GM12878 (cell line): ENCODE measurements around the gene ZNF425. TPM values are rescaled to one million over a fixed set of nuclear protein-coding genes. Genes with fewer than 3 reads are reported as not detected.

ENCODE experiments used
- ATAC-seq: fragments of 200-7000 bp; cut with Tn5 transposase; 3 replicates; pipeline ENCODE4 v1.9.1; 2020; ENCODE audit warnings: mild to moderate bottlenecking, moderate library complexity
- BruUV-seq: library from RNA; stranded (reverse); fragments of 400-500 nt; replicated peaks from 2 replicates; lab custom pipeline; 2021; lab: Mats Ljungman, UMichigan
- CTCF ChIA-PET: fragments of 300-600 bp; sonication (Branson Sonifier 250); formaldehyde crosslinking; extraction: SDS; loops from one replicate; lab custom pipeline; 2021; ENCODE audit warnings: inconsistent platforms; lab: Yijun Ruan, JAX
- POLR2A ChIA-PET: fragments of 350-600 bp; formaldehyde crosslinking; extraction: SDS; loops from one replicate; lab custom pipeline; 2021; ENCODE audit warnings: inconsistent platforms; lab: Charles Lee
- RAD21 ChIA-PET: fragments of 300-600 bp; sonication (Branson Sonifier 250); formaldehyde crosslinking; loops from one replicate; lab custom pipeline; 2023; ENCODE audit warnings: antibody characterized with exemption; ENCODE audit not compliant: unreplicated experiment; lab: Charles Lee
- SMC1A ChIA-PET: fragments of 300-600 bp; sonication (Branson Sonifier 250); formaldehyde crosslinking; loops from one replicate; lab custom pipeline; 2023; ENCODE audit not compliant: unreplicated experiment, uncharacterized antibody; lab: Charles Lee
- DNase-seq: peaks from one replicate; pipeline ENCODE4 v3.0.0-alpha.2; 2011; ENCODE audit warnings: low read depth, low spot score
- FAIRE-seq: peaks from 3 replicates; lab custom pipeline; 2011; peaks lifted over from hg19 to GRCh38; lab: Jason Lieb, UNC
- H2AFZ ChIP-seq: 2 replicates; pipeline ENCODE4 v1.6.0; 2011; ENCODE audit warnings: low read depth, low read length, control low read depth; ENCODE audit not compliant: control insufficient read depth
- H3K27ac ChIP-seq: 2 replicates; pipeline ENCODE4 v1.5.1; 2011; ENCODE audit warnings: control low read depth; ENCODE audit not compliant: control insufficient read depth, insufficient read depth
- H3K27me3 ChIP-seq, 2 experiments: replicated peaks in 1 of 2; 2 replicates each; pipeline versions ENCODE4 v1.6.0 to v1.6.1; 2011; ENCODE audit warnings: low read length in 1 of 2; ENCODE audit not compliant: control insufficient read depth in 2 of 2, insufficient read depth in 2 of 2
- H3K36me3 ChIP-seq, 2 experiments: 2 replicates each; pipeline ENCODE4 v1.5.1; 2011; ENCODE audit warnings: low read length in 1 of 2; ENCODE audit not compliant: control insufficient read depth in 2 of 2, insufficient read depth in 2 of 2
- H3K4me1 ChIP-seq: 2 replicates; pipeline ENCODE4 v1.6.1; 2011; ENCODE audit warnings: mild to moderate bottlenecking, low read length, moderate library complexity, mixed read lengths; ENCODE audit not compliant: control insufficient read depth, insufficient read depth
- H3K4me2 ChIP-seq: 2 replicates; pipeline ENCODE4 v1.6.0; 2011; ENCODE audit warnings: control low read depth; ENCODE audit not compliant: control insufficient read depth, insufficient read depth
- H3K4me3 ChIP-seq: fragments of 200-600 bp; sonication (generic); 2 replicates; pipeline ENCODE4 v1.5.1; 2016
- H3K79me2 ChIP-seq: 2 replicates; pipeline ENCODE4 v1.6.0; 2011; ENCODE audit warnings: low read length; ENCODE audit not compliant: control insufficient read depth, insufficient read depth
- H3K9ac ChIP-seq: 2 replicates; pipeline ENCODE4 v1.8.0; 2011; ENCODE audit warnings: low read length, control low read depth, mixed read lengths; ENCODE audit not compliant: control insufficient read depth, insufficient read depth
- H3K9me3 ChIP-seq: replicated peaks from 3 replicates; pipeline ENCODE4 v1.5.1; 2011; ENCODE audit warnings: mild to moderate bottlenecking, low read length; ENCODE audit not compliant: control insufficient read depth, insufficient read depth
- H4K20me1 ChIP-seq: 2 replicates; pipeline ENCODE4 v1.6.0; 2011; ENCODE audit not compliant: control insufficient read depth, insufficient read depth
- ASH2L ChIP-seq: fragments of 300-600, 200-600 bp; sonication (generic); IDR thresholded peaks from 2 replicates; pipeline ENCODE4 v1.6.1; 2017; ENCODE audit warnings: low read depth, mild to moderate bottlenecking, borderline replicate concordance
- ATF7 ChIP-seq: fragments of 450-650 bp; IDR thresholded peaks from 2 replicates; pipeline ENCODE4 v1.6.1; 2016; ENCODE audit warnings: low read depth, mild to moderate bottlenecking
- CEBPB ChIP-seq, 2 experiments: fragments of 150-350 bp in 1 of 2; IDR thresholded peaks; 2 replicates each; pipeline ENCODE4 v1.6.1; 2012 to 2014; ENCODE audit warnings: low read depth in 2 of 2, low read length in 2 of 2, borderline replicate concordance in 1 of 2, inconsistent platforms in 1 of 2
- ETV6 ChIP-seq, 2 experiments: fragments of 450-650 bp in 1 of 2; IDR thresholded peaks in 1 of 2; conservative IDR thresholded peaks in 1 of 2; 2 replicates each; pipeline ENCODE4 v1.6.1; 2014; ENCODE audit warnings: antibody characterized with exemption in 1 of 2, borderline replicate concordance in 1 of 2, low read depth in 1 of 2, mild to moderate bottlenecking in 1 of 2, moderate library complexity in 1 of 2
- WRNIP1 ChIP-seq: IDR thresholded peaks from 2 replicates; pipeline ENCODE4 v1.6.1; 2011; ENCODE audit warnings: low read depth, low read length, improper control_type of control experiment, borderline replicate concordance
- WGBS: methylation state at CpG from one replicate; pipeline ENCODE4 v1.1.6; 2016; ENCODE audit warnings: low lambda C conversion rate; ENCODE audit not compliant: insufficient replicate concordance, insufficient coverage; ENCODE audit errors: missing lambda C conversion rate; 5-methylcytosine and 5-hydroxymethylcytosine counted together
- in situ Hi-C: fragments of 300-500 bp; cut with MboI; formaldehyde crosslinking; loops from 9 replicates; pipeline ENCODE4 v1.14.3; 2018; ENCODE audit warnings: mixed read lengths
- intact Hi-C: fragments of 100-400 bp; cut with micrococcal nuclease; formaldehyde crosslinking; loops from one replicate; pipeline ENCODE4 v1.14.2; 2022; ENCODE audit not compliant: unreplicated experiment
- polyA plus RNA-seq, 11 experiments: library from polyadenylated mRNA; depleted of rRNA in 4 of 11; unstranded in 6 of 11; stranded (reverse) in 5 of 11; fragments of >200 nt; fragmentation: Nextera tagmentation in 4 of 11; fragmentation: Illumina TruSeq in 1 of 11; extraction: Ambion mirVana in 4 of 11; extraction: Trizol in 1 of 11; gene quantifications; 1 replicate in 1 of 11; 2 replicates in 10 of 11; pipeline versions ENCODE4 v1.2.1 to v1.2.3, GENCODE V29; 2011 to 2016; ENCODE audit warnings: inconsistent platforms in 2 of 11, missing spikeins in 2 of 11, low read depth in 1 of 11
- total RNA-seq, 4 experiments: library from RNA; depleted of rRNA in 3 of 4; stranded (reverse); fragments of >200 nt in 3 of 4; fragmentation: Illumina TruSeq in 1 of 4; extraction: Trizol in 1 of 4; gene quantifications; 2 replicates each; pipeline versions ENCODE4 v1.2.1 to v1.2.3, GENCODE V29; 2013 to 2021
- TF ChIP-seq, protein P1 (sequence below): IDR thresholded peaks from 2 replicates; pipeline ENCODE4 v1.6.1; 2012; ENCODE audit warnings: low read depth, low read length, improper control_type of control experiment
- TF ChIP-seq, protein P2 (sequence below): fragments of 450-650 bp; IDR thresholded peaks from 2 replicates; pipeline ENCODE4 v1.6.1; 2017; ENCODE audit warnings: low read depth, mild to moderate bottlenecking, moderate library complexity
- TF ChIP-seq, protein P3 (sequence below): IDR thresholded peaks from 2 replicates; pipeline ENCODE4 v1.6.1; 2011; ENCODE audit warnings: borderline replicate concordance, low read depth, mild to moderate bottlenecking, moderate library complexity, low read length; ENCODE audit not compliant: insufficient read depth, poor library complexity, severe bottlenecking
- TF ChIP-seq, protein P4 (sequence below): fragments of 450-650 bp; IDR thresholded peaks from 2 replicates; pipeline ENCODE4 v1.6.1; 2017; ENCODE audit warnings: mild to moderate bottlenecking

ZNF425 gene
- total and polyA plus RNA-seq, 10 of the 15 experiments (the other 5 are each of a cell fraction or from before 2014, with no cell fraction given): 0.19 to 1.8 (median 0.91) TPM

DNA sequence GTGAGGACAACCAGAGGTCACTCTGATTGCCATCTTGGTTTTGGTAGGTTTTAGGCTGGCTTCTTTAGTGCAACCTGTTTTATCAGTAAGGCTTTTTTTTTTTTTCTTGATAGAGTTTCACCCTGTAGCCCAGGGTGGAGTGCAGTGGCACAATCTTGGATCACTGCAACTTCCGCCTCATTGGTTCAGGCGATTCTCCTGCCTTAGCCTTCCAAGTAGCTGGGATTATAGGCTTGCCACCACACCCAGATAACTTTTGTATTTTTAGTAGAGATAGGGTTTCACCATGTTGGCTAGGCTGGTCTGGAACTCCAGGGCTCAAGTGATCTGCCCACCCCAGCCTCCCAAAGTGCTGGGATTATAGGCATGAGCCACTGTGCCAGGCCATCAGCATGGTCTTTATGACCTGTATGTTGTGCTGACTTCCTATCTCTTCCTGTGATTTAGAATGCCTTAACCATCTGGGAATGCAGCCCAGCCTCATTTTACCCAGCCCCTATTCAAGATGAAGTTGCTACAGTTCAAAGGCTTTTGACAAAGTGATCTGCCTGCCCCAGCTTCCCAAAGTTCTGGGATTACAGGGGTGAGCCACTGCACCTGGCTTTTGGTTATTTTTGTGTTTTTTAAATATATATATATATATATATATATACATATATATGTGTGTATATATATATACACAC lies 7.0 kb upstream of the ZNF425 start:
- Histone ChIP-seq H3K4me1 (no peaks in the 10 kb centered on the region), H2AFZ (no peak overlapping the region), H3K4me3 (no peak overlapping the region), H3K9ac (no peak overlapping the region), H3K4me2 (no peak overlapping the region), H3K36me3 (peaks cover 1 to 25% of the 10 kb centered on the region in 2 experiments; a peak in 3 of 4 replicates), H3K27ac (no peak overlapping the region), H3K79me2 (peaks cover 3% of the 10 kb centered on the region), H3K27me3 (no peaks in the 10 kb centered on the region), H3K9me3 (peaks cover 15% of the 10 kb centered on the region), H4K20me1 (no peaks in the 10 kb centered on the region)
- ChIA-PET CTCF (no interaction called here), SMC1A (no interaction called here), RAD21 (no interaction called here), POLR2A (interaction anchor here (0.8 kb wide), 1 partner anchor 14 kb away, joined by 3 read pairs; the partner anchor contains the start of gene ZNF398)
- WGBS: 97% methylated on average over 2 of the region's 2 CpGs
- DNase-seq (no peak), FAIRE-seq (no peak), ATAC-seq (no peak)
- TF ChIP-seq WRNIP1 (no peak), CEBPB (IDR thresholded peaks at IDR 0.05; ENCODE audit: borderline replicate concordance in 1 of 2, low read depth in 2 of 2, low read length in 2 of 2) (no peak)
- TF ChIP-seq, protein P1, sequence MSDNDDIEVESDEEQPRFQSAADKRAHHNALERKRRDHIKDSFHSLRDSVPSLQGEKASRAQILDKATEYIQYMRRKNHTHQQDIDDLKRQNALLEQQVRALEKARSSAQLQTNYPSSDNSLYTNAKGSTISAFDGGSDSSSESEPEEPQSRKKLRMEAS: no peak
- in situ Hi-C loops (no loop called here), intact Hi-C loops (no loop called here)
- BruUV-seq: no TSS peak

DNA sequence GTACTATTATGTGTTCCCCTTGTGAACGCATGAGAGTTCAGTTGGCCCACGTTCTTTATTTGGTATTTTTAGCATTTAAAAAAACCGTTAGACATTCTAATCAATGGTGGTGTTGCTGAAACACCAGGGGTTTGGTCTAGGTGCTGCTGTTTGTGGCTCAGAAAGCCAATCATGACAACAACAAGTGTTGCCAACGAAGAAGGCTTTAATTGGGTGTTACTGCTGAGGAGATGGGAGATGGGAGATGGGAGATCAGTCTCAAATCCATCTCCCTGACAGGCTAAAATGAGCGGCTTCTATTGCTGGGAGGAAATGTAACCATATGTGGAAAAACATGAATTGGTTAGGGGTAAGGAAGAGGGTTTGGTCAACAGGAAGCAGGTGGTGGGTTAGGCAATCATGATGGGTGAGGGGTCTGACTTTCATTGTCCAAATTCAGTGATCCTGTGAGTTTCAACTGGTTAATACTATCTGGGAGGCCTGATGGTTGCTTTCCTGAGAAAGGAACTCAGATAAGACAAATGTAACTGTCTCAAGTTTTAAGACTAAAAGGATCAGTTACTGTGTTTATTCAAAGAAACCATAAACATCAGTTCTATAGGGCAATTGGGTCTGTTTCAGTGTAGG lies 4.6 kb upstream of the ZNF425 start:
- no peak overlapping the region for H3K27ac ChIP-seq
- in situ Hi-C loops (no loop called here), intact Hi-C loops (no loop called here)
- H3K9me3 ChIP-seq: peaks cover 15% of the 10 kb centered on the region
- ChIA-PET POLR2A (interaction anchor here (1.2 kb wide), 1 partner anchor 15 kb away, joined by 4 read pairs; no protein-coding TSS in a partner anchor), RAD21 (no interaction called here), SMC1A (no interaction called here), CTCF (no interaction called here)
- no peaks in the 10 kb centered on the region for H3K4me1 ChIP-seq
- no peaks in the 10 kb centered on the region for H3K27me3 ChIP-seq
- H3K79me2 ChIP-seq: peaks cover 24% of the 10 kb centered on the region
- no peak overlapping the region for H3K4me2 ChIP-seq
- no peak overlapping the region for H3K4me3 ChIP-seq
- no peaks in the 10 kb centered on the region for H4K20me1 ChIP-seq
- FAIRE-seq (no peak), ATAC-seq (no peak), DNase-seq (no peak)
- 85% methylated on average over 5 of the region's 5 CpGs for WGBS
- peaks cover 1 to 25% of the 10 kb centered on the region in 2 experiments; a peak in 3 of 4 replicates for H3K36me3 ChIP-seq
- no peak overlapping the region for H2AFZ ChIP-seq
- no TSS peak for BruUV-seq
- no peak overlapping the region for H3K9ac ChIP-seq
- no peak for TF ChIP-seq ATF7
- TF ChIP-seq ETV6 (conservative IDR thresholded peaks at IDR 0.05 in 1 of 2, IDR thresholded peaks at IDR 0.05 in 1 of 2; ENCODE audit: borderline replicate concordance in 1 of 2, low read depth in 1 of 2): no peak
- TF ChIP-seq, protein P2, sequence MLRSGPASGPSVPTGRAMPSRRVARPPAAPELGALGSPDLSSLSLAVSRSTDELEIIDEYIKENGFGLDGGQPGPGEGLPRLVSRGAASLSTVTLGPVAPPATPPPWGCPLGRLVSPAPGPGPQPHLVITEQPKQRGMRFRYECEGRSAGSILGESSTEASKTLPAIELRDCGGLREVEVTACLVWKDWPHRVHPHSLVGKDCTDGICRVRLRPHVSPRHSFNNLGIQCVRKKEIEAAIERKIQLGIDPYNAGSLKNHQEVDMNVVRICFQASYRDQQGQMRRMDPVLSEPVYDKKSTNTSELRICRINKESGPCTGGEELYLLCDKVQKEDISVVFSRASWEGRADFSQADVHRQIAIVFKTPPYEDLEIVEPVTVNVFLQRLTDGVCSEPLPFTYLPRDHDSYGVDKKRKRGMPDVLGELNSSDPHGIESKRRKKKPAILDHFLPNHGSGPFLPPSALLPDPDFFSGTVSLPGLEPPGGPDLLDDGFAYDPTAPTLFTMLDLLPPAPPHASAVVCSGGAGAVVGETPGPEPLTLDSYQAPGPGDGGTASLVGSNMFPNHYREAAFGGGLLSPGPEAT: no peak
- TF ChIP-seq, protein P3, sequence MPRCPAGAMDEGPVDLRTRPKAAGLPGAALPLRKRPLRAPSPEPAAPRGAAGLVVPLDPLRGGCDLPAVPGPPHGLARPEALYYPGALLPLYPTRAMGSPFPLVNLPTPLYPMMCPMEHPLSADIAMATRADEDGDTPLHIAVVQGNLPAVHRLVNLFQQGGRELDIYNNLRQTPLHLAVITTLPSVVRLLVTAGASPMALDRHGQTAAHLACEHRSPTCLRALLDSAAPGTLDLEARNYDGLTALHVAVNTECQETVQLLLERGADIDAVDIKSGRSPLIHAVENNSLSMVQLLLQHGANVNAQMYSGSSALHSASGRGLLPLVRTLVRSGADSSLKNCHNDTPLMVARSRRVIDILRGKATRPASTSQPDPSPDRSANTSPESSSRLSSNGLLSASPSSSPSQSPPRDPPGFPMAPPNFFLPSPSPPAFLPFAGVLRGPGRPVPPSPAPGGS: no peak
- no peak for TF ChIP-seq ASH2L
- TF ChIP-seq, protein P4, sequence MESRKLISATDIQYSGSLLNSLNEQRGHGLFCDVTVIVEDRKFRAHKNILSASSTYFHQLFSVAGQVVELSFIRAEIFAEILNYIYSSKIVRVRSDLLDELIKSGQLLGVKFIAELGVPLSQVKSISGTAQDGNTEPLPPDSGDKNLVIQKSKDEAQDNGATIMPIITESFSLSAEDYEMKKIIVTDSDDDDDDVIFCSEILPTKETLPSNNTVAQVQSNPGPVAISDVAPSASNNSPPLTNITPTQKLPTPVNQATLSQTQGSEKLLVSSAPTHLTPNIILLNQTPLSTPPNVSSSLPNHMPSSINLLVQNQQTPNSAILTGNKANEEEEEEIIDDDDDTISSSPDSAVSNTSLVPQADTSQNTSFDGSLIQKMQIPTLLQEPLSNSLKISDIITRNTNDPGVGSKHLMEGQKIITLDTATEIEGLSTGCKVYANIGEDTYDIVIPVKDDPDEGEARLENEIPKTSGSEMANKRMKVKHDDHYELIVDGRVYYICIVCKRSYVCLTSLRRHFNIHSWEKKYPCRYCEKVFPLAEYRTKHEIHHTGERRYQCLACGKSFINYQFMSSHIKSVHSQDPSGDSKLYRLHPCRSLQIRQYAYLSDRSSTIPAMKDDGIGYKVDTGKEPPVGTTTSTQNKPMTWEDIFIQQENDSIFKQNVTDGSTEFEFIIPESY: no peak
